Activated gamma-delta T cell (primary cell): ENCODE data around the gene THAP7.
"Not testable (repeated sequence)": the region's sequence is repeated elsewhere in the genome, so short reads cannot be mapped to it uniquely, and the experiment has no call there.

Experiments
- DNase-seq: peaks from one replicate; lab custom pipeline; 2025; lab: John Stamatoyannopoulos, UW

The THAP7 gene

GRCh38 chr22:21012446-21013407 lies 10.8 kb upstream of the THAP7 start:
- no peak for DNase-seq

DNA sequence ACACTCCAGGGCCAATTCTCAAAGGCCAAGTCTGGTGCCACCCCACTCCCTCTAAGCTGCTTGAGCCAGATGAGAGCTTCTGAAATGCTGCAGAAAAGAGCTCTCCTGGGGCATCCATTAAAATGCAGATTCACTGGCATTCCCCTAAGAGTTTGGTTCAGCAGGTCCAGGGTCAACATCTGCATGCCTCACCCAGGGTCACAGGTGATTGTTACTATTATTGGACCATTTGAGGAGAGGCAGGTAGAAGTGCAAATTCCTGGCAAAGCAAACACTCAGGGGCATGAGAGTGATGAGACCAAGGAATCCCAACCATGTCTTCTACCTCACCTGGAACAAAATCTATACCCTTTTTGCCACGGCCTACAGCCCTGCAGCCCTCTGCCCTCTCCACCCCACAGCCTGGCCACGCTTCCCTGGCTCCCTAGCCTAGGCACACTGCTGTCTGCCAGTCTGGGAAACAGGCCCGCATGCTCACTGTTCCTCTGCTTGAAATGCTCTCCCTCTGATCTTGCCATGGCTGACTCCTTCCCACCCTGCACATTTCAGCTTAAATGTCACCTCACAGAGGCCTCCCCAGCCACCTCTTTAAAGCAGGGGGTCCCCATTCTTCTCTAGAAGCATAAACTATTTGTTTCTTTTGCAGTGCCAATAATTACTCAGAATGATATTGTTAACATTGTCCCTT lies 8.7 kb upstream of the THAP7 start:
- DNase-seq = no peak

DNA sequence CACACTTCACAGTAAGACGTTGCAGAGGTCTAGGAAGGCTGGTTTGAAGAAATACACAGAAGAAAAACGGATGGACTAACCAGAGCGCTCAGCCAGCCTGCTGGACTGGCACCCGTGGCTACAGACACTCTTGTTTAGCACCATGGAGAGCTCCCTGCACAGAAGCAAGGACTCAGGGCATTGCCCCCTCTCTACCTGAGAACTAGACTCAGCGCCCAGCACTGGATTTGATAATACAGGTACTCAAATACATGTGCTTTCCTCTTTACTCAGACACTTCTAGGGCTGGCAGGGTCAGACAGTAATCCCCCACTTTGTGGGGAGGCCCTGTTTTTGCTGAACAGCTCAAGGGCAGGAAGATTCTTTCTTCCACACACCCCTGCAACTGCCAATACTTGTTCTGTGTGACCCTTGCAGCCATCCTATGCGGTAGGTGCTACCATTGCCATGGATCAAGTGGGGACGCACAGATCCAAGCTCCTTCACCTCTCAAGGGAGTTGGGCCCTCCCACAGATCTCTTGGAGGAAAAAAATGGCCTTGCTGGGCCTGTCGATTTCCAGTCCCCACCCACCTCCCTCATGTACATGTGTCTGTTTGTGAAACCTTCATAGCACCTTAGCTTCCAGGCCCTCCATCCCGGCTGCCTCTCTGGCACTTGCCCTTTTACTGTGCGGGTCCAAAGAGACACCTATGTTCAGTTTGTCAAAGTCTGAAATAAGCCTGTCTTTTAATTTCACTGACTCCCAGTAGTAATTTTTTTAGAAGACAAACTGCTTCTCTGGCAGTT lies 7.9 kb upstream of the THAP7 start:
- DNase-seq = no peak

DNA sequence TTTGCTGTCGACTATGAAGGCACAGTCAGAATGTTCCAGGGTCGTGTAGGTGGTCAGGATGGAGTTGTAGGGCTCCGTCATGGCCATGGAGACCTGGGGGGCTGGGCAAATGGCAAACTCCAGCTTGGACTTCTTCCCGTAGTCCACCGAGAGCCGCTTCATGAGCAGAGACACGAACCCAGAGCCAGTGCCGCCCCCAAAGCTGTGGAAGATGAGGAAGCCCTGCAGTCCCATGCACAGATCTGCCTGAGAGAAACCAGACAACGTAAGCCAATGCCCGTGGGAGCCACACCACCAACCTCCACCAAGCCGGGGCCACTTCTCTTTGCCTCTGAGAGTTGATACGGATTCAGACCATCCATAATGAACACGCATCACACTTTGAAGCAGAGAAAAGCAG lies 7.3 kb upstream of the THAP7 start:
- DNase-seq = not testable (repeated sequence)

- no peak for DNase-seq
These were observed 1.9 kb upstream of the THAP7 start for GRCh38 chr22:21003782-21004181.

DNA sequence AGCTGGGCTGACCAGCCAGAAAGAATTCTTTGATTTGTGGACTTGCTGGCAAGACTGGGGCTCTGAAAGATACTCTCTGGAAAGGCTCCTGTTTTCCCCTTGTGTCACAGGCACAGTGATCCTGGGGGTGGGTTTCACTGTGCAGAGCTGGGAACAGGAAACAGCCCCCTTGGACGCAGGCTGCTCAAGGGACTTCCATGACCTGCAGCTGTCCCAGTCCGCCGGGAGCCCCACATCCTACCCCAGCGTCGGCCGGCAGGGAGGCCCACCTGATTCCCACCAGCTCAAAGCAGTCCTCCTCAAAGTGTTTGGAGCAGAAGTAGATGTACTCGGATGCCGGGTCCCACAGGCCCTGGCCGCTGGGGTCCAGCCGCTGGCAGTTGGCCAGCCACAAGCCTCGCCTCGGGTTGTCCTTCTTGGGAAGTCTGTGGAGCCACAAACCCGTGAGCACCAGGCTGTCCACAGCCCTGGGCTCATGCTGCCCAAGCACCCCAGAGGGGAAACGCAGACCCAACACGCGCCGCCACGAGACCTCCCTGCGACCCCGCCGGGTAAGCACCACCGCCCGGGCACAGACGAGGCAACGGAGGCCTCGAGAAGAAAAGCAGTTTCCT lies 824 bp downstream of the THAP7 start:
- DNase-seq = no peak

GRCh38 chr22:21000207-21000986 lies 1.5 kb downstream of the THAP7 start:
- no peak for DNase-seq

DNA sequence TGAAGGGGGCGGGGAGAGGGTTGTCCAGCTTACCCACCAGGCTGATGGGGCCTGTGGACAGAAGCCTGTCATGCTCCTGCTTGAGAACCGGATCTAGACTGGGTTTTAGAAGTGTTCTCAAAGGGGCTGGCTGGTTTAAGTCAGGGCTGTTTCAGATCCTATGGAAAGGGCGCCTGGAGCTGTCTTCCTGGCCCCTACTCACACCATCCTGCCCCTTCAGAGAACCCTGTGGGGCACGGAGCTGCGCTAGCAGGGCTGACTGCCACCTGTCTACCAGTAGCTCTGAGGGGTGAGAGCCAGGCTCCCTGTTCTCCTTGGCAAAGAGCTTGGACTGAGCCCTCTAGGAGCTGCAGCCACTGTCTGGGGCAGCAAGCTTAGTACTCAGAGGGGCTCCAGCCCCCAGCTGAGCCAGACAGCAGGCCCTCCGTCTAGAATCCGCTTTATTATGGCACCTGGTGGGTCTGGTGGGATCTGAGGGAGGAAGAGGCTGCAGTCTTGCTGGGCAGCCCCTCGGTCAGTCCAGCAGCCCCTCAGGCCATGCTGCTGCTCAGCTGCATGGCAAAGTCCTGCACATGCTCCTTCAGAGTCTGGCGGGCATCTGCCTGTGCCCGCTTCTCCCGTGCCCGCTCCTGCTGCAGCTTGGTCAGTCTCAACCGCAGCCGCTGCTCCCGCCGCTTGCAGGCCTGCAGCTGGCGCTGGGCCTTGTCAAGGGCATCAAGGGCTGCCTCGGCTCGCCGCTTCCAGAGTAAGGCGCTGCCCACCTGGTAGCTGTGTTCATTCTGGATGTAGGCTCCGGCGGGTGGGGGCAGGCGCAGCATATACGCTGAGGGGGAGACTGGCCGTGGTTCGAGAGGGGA lies 2.3 kb downstream of the THAP7 start:
- DNase-seq = no peak

DNA sequence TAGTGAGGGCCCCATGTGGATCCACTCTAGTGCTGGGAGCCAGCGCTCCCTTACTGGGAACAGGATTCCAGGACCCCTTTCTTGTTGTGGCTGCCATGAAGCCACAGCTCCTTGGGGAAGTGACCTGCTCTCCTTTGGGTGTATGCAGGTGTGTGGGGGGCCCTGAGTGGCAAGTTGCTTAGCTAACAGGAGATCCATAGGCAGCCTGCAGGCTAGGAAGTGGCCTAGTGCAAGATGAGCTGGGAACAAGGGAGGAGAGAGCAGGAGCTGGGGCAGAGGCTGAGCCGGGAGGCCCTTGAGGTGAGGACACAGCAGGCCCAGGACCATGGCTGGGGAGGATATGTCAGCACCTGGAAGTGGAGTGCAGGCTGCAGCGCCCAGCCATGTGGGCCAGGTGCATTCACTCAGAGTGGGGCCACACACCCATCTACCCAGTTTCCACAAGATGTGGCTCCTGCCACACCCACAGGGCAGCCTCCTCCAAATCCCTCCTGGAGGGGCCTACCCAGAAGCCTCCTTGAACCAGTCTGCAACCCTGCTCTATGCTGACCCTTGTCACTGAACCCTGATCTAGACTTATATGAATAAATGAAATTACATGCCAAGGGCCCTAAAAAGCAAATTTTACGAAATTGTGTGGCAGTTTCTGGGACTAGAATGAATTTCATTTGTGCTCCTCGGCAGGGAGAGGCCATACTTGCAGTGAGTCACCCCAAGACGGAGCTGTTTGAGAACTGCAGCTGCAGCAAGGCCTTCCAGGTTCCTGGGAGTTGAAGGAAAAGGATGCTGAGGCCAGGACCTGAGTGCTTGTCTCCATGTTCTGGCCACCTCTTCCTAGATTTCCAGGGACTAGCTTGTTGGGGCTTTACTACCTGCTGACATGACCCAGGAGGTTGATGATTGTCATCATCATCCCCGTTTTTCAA lies 3.2 kb downstream of the THAP7 start:
- DNase-seq = no peak

GRCh38 chr22:20997536-20998257 lies 4.2 kb downstream of the THAP7 start:
- DNase-seq = no peak

DNA sequence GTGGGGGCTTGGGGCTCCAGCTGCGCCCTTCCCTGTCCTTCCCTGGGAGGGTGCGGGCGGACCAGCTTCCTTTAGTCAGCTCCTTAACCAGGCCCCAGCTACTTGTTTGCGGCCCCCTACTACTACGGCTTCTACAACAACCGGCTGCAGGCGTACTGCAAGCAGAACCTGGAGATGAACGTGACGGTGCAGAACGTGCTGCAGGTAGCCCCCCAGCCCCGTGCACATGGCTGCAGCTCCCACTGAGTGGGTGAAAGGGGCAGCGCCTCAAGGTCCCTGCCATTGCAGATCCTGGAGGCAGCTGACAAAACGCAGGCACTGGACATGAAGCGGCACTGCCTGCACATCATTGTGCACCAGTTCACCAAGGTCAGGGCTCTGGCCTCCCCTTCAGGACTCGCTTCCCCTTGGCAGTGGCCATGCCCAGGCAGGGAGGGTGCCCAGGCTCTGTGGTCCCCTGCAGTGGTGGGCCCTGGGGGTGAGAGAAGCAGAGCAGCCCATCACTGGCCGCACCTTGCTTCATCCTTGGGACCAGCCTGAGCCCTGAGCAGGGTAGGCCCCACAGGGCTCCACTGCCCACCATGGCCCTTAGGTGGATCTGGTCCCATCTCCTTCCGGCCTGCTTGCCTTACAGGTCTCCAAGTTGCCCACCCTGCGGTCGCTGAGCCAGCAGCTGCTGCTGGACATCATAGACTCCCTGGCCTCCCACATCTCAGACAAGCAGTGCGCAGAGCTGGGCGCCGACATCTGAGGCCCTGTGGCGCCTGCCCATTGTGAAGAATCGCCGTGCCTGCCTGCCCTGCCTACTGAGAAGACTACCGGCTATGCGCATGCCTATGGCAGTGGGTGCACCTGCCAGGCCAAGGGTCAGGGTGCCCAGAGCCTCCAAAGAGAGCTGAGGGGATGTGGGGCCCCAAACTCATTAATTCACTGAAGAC lies 5.1 kb downstream of the THAP7 start:
- no peak for DNase-seq

DNA sequence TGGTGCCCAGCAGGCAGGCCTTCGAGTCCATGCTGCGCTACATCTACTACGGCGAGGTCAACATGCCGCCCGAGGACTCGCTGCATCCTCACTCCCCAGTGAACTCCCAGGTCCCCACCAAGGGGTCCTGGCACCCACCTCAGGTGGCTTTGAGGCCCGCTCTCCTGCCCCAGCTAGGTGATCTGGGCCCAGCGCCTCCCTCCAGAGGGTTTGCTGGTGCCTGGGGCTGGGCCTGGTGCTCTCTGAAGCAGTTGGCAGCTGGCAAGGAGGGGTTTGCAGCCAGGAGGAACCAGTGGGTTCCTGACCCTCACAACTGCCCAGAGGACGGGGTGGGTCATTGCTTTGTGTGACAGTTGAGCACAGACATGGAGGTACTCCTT lies 5.9 kb downstream of the THAP7 start:
- no peak for DNase-seq

DNA sequence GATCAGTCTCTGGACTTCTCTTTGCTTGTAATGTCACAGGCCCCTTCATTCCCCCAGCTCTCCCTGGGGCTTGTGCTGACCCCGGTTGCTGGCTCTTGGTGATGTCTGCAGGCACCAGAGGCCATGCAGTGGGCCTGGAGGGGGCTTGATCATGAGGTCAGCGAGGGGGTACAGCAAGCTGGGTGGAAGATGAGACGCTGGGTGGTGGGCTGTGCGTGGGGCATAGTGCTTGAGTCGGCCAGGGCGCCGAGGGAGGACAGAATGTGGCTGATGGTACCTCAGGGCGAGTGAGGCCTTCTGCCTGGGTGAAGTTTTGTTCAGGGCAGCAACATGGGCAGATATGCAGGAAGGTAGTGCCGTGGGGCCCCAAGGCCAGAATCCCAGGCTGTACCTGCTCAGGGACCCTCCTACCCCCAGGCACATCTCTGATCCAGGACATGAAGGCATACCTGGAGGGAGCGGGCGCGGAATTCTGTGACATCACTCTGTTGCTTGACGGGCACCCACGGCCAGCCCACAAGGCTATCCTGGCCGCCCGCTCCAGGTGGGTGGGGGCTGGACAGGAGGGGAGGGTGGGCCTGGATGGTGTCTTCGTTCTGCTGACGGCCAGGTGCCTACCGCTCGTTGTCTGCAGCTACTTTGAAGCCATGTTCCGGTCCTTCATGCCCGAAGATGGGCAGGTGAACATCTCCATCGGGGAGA lies 6.4 kb downstream of the THAP7 start:
- DNase-seq = no peak

DNA sequence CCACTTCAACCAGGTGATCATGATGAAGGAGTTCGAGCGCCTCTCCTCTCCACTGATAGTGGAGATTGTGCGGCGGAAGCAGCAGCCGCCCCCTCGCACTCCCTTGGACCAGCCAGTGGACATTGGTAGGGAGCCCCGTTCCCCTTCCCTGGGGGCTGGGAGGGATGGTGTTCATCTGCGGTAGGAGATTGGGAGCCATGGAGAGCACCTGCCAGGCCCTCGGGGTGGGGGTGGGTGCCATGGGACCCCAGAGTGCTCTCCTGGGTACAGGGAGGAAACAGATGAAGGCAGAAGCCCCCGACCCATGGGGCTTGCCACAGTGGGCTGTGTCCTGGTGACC lies 7.0 kb downstream of the THAP7 start:
- DNase-seq = no peak

DNA sequence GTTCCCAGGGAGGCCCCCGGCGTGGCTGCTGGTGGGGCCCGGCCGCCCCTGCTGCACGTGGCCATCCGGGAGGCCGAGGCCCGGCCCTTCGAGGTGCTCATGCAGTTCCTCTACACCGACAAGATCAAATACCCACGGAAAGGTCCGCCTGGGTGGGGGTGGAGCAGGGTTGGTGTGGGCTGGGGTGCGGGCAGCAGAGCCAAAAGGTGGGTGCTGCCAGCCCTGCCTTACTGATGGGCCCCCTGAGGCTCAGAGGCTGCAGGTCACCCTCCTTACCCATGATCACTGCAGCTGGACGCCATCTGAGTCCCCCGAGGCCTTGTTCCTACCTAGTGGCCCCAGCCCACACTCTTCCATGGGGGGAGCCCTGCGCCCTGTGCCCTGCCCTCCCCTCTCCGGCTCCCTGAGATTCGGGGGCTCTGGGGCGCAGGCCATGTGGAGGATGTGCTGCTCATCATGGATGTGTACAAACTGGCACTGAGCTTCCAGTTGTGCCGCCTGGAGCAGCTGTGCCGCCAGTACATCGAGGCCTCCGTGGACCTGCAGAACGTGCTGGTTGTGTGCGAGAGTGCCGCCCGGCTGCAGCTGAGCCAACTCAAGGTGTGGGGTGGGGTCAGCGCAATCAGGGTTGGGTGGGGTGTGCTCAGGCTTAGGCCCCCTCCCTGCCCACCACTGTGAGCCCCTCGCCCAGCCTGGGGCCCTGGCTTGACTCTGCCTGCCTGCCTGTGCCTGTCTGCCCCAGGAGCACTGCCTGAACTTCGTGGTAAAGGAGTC lies 7.6 kb downstream of the THAP7 start:
- no peak for DNase-seq
